Left forelimb (tissue), 1 donor: Measurements from ENCODE around the gene TBC1D3D.
"Not testable (repeated sequence)": the region's sequence is repeated elsewhere in the genome, so short reads cannot be mapped to it uniquely, and the experiment has no call there.

ENCODE experiments used
- DNase-seq: peaks from one replicate; pipeline ENCODE4 v3.0.0-alpha.2; 2018; ENCODE audit warnings: low spot score

The TBC1D3D gene

GRCh38 chr17:38003676-38004075 lies at the start of gene TBC1D3D:
TBC1D3D (plus strand) TSS chr17:38003976; CDS start chr17:38005561, 1,585 bp downstream.
- DNase-seq, result not testable (repeated sequence)

- DNase-seq, result not testable (repeated sequence)
Measured at GRCh38 chr17:37988960-37989359, 14.8 kb upstream of the TBC1D3D start, which contains the start of gene TBC1D3L. TBC1D3L (minus strand) TSS chr17:37989060; CDS start chr17:37987520, 1,540 bp downstream.
